Tibial artery (tissue), 4 donors: ENCODE results near the gene PDGFD.
A peak's percentile ranks its signal among the peaks of the same experiment; 100 is the strongest.

Experiments used
- DNase-seq, 2 donors: peaks; one replicate each; pipeline ENCODE4 v3.0.0-alpha.2; 2019
- H3K27ac ChIP-seq, 2 donors: fragments of 200-600 bp; sonication (generic) in 1 of 2; 1 replicate in 1 of 2; 2 replicates in 1 of 2; pipeline ENCODE4 v1.5.1; 2018 to 2019; ENCODE audit warnings: mild to moderate bottlenecking in 1 of 2
- H3K27me3 ChIP-seq, 2 donors: fragments of 200-600 bp; sonication (generic) in 1 of 2; one replicate each; pipeline versions ENCODE4 v1.5.1 to v1.6.0; 2016 to 2019
- H3K36me3 ChIP-seq, 3 donors: fragments of 200-600 bp; sonication (generic) in 2 of 3; one replicate each; pipeline ENCODE4 v1.5.1; 2016 to 2019; ENCODE audit warnings: mild to moderate bottlenecking in 2 of 3
- H3K4me1 ChIP-seq, 4 donors: fragments of 200-600 bp; sonication (generic) in 2 of 4; 1 replicate in 3 of 4; 2 replicates in 1 of 4; pipeline ENCODE4 v1.5.1; 2016 to 2019
- H3K4me3 ChIP-seq, 2 donors: fragments of 200-600 bp; sonication (generic) in 1 of 2; 1 replicate in 1 of 2; 2 replicates in 1 of 2; pipeline ENCODE4 v1.5.1; 2018 to 2019; ENCODE audit warnings: mild to moderate bottlenecking in 2 of 2
- H3K9me3 ChIP-seq, 3 donors: fragments of 200-600 bp; sonication (generic) in 1 of 3; one replicate each; pipeline ENCODE4 v1.5.1; 2016 to 2019
- CTCF ChIP-seq, 2 experiments: fragments of 200-600 bp in 1 of 2; fragments of 450-650 bp in 1 of 2; IDR thresholded peaks; one replicate each; pipeline ENCODE4 v1.5.1; 2017 to 2019; ENCODE audit warnings: antibody characterized with exemption in 2 of 2, mild to moderate bottlenecking in 1 of 2, moderate library complexity in 1 of 2
- intact Hi-C: fragments of 100-400 bp; cut with DNase I; formaldehyde crosslinking; loops from one replicate; pipeline ENCODE4 v1.15.0; 2023; ENCODE audit warnings: low total_unique reads

The PDGFD gene

GRCh38 chr11:104046331-104046730 lies 117.6 kb downstream of the PDGFD start:
- intact Hi-C loops: no loop called here
- H3K36me3 ChIP-seq: no peaks in the 10 kb centered on the region
- H3K4me1 ChIP-seq: no peaks in the 10 kb centered on the region
- H3K9me3 ChIP-seq: no peaks in the 10 kb centered on the region
- TF ChIP-seq CTCF (IDR thresholded peaks at IDR 0.05): no peak
- H3K27ac ChIP-seq: no peak overlapping the region
- DNase-seq: no peak
- no peaks in the 10 kb centered on the region for H3K27me3 ChIP-seq
- H3K4me3 ChIP-seq: no peak overlapping the region

- Histone ChIP-seq H3K9me3 (no peaks in the 10 kb centered on the region), H3K4me1 (no peaks in the 10 kb centered on the region), H3K4me3 (no peak overlapping the region), H3K27ac (no peak overlapping the region), H3K27me3 (no peaks in the 10 kb centered on the region), H3K36me3 (no peaks in the 10 kb centered on the region)
- intact Hi-C loops: no loop called here
- DNase-seq: no peak
- no peak for TF ChIP-seq CTCF (IDR thresholded peaks at IDR 0.05)
Measured at GRCh38 chr11:104043678-104044239, 120.2 kb downstream of the PDGFD start.

- H3K36me3 ChIP-seq: no peaks in the 10 kb centered on the region
- DNase-seq: no peak
- no peak overlapping the region for H3K27ac ChIP-seq
- intact Hi-C loops: no loop called here
- no peaks in the 10 kb centered on the region for H3K9me3 ChIP-seq
- no peaks in the 10 kb centered on the region for H3K4me1 ChIP-seq
- TF ChIP-seq CTCF (IDR thresholded peaks at IDR 0.05): no peak
- no peaks in the 10 kb centered on the region for H3K27me3 ChIP-seq
- no peak overlapping the region for H3K4me3 ChIP-seq
Measured at GRCh38 chr11:104043142-104043541, 120.8 kb downstream of the PDGFD start.

- intact Hi-C loops: no loop called here
- no peaks in the 10 kb centered on the region for H3K4me1 ChIP-seq
- H3K27me3 ChIP-seq: no peaks in the 10 kb centered on the region
- DNase-seq: no peak
- no peak for TF ChIP-seq CTCF (IDR thresholded peaks at IDR 0.05)
- no peak overlapping the region for H3K4me3 ChIP-seq
- no peaks in the 10 kb centered on the region for H3K36me3 ChIP-seq
- no peaks in the 10 kb centered on the region for H3K9me3 ChIP-seq
- H3K27ac ChIP-seq: no peak overlapping the region
Measured at GRCh38 chr11:104041792-104042191, 122.2 kb downstream of the PDGFD start.

GRCh38 chr11:104036995-104037394 lies 127.0 kb downstream of the PDGFD start:
- intact Hi-C loops: no loop called here
- Histone ChIP-seq H3K27me3 (no peaks in the 10 kb centered on the region), H3K4me3 (no peak overlapping the region), H3K4me1 (peaks cover 0 to 5% (median 2%) of the 10 kb centered on the region in 4 donors), H3K27ac (no peak overlapping the region), H3K36me3 (no peaks in the 10 kb centered on the region), H3K9me3 (no peaks in the 10 kb centered on the region)
- TF ChIP-seq CTCF (IDR thresholded peaks at IDR 0.05): no peak
- no peak for DNase-seq

GRCh38 chr11:104036588-104036987 lies 127.4 kb downstream of the PDGFD start, which contains the start of gene DDI1:
Gene DDI1 (plus strand): TSS chr11:104036640. CDS start chr11:104036823, 183 bp downstream.
- DNase-seq: peak in 1 of 2 donors; percentile 63
- Histone ChIP-seq H3K36me3 (no peaks in the 10 kb centered on the region), H3K27me3 (no peaks in the 10 kb centered on the region), H3K27ac (no peak within 1 kb of the TSS), H3K9me3 (no peaks in the 10 kb centered on the region), H3K4me3 (no peak within 1 kb of the TSS), H3K4me1 (peaks cover 0 to 5% (median 2%) of the 10 kb centered on the region in 4 donors)
- intact Hi-C loops: no loop called here
- no peak for TF ChIP-seq CTCF (IDR thresholded peaks at IDR 0.05)
